K562 (cell line): ENCODE results near the gene MERTK.

ENCODE experiments used
- HNRNPH1 ChIP-seq: fragments of 200-400 bp; formaldehyde crosslinking; optimal IDR thresholded peaks from 2 replicates; pipeline ENCODE3; 2017; ENCODE audit warnings: low read depth, mild to moderate bottlenecking, low read length, moderate library complexity
- MAFK ChIP-seq: IDR thresholded peaks from 2 replicates; pipeline ENCODE4 v1.6.1; 2011; ENCODE audit warnings: low read length, improper control_type of control experiment
- SIN3A ChIP-seq, 2 experiments: fragments of 150-350 bp in 1 of 2; IDR thresholded peaks; 2 replicates each; pipeline ENCODE4 v1.6.1; 2011 to 2016; ENCODE audit warnings: borderline replicate concordance in 2 of 2, low read depth in 2 of 2, low read length in 2 of 2, mild to moderate bottlenecking in 2 of 2, moderate library complexity in 2 of 2; ENCODE audit not compliant: control insufficient read depth in 1 of 2
- ZNF239 ChIP-seq: fragments of 250-450 bp; sonication (Bioruptor Pico); IDR thresholded peaks from 2 replicates; pipeline ENCODE4 v1.4.0; 2020; ENCODE audit warnings: mild to moderate bottlenecking
- TF ChIP-seq, protein P1 (sequence below), 3 experiments: IDR thresholded peaks in 2 of 3; conservative IDR thresholded peaks in 1 of 3; 2 replicates each; pipeline ENCODE4 v1.5.1; 2011 to 2012; ENCODE audit warnings: low read length in 3 of 3, mild to moderate bottlenecking in 3 of 3, control low read depth in 2 of 3, improper control_type of control experiment in 1 of 3, inconsistent platforms in 1 of 3, low read depth in 1 of 3, mixed read lengths in 1 of 3, moderate library complexity in 1 of 3; ENCODE audit not compliant: insufficient read depth in 2 of 3
- TF ChIP-seq, protein P2 (sequence below): sonication (generic); formaldehyde crosslinking; IDR thresholded peaks from 2 replicates; pipeline ENCODE4 v1.8.0; 2022; ENCODE audit warnings: missing genetic modification reagents, mild to moderate bottlenecking, borderline replicate concordance
- TF ChIP-seq, protein P3 (sequence below): fragments of 200-600 bp; sonication (generic); IDR thresholded peaks from one replicate; pipeline ENCODE4 v1.6.1; 2012; ENCODE audit warnings: mild to moderate bottlenecking, low read depth, low read length, inconsistent platforms
- TF ChIP-seq, protein P4 (sequence below): fragments of 450-650 bp; IDR thresholded peaks from 2 replicates; pipeline ENCODE4 v1.6.1; 2016; ENCODE audit warnings: missing biosample characterization, missing genetic modification characterization

DNA sequence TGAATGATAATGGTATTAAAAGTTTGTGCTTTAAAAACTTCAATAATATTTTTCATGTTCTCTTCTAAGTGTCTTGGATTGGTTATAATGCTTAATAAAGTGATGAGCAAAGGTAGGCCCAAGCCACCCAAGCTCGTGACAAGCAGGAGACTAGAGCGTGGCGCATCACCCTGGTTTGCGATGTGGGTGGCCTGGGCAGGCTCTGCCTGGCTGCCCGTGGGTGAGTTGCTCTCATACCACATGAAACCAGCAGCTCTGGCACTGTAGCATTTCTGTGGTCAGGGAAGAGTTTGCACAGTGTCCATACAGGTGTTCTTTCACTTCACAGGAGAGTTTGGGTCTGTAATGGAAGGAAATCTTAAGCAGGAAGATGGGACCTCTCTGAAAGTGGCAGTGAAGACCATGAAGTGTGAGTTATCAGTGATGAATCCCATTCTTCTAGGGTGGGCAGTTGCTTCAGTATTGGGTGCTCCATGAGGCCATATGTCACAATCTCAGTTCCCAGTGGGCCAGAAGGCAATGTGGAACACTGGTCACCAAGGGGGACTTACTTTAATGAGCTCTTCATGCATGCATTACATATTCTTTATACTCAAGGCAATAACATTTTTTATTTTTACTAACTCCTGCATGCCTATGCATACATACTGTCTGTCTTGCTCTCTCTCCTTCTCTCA, 105.3 kb downstream of the MERTK start:
- TF ChIP-seq, protein P1, sequence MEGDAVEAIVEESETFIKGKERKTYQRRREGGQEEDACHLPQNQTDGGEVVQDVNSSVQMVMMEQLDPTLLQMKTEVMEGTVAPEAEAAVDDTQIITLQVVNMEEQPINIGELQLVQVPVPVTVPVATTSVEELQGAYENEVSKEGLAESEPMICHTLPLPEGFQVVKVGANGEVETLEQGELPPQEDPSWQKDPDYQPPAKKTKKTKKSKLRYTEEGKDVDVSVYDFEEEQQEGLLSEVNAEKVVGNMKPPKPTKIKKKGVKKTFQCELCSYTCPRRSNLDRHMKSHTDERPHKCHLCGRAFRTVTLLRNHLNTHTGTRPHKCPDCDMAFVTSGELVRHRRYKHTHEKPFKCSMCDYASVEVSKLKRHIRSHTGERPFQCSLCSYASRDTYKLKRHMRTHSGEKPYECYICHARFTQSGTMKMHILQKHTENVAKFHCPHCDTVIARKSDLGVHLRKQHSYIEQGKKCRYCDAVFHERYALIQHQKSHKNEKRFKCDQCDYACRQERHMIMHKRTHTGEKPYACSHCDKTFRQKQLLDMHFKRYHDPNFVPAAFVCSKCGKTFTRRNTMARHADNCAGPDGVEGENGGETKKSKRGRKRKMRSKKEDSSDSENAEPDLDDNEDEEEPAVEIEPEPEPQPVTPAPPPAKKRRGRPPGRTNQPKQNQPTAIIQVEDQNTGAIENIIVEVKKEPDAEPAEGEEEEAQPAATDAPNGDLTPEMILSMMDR (IDR thresholded peaks at IDR 0.05 in 2 of 3, conservative IDR thresholded peaks at IDR 0.05 in 1 of 3; ENCODE audit: insufficient read depth in 2 of 3, low read depth in 1 of 3, low read length in 3 of 3) = no peak
- no peak for TF ChIP-seq MAFK
- TF ChIP-seq, protein P2, sequence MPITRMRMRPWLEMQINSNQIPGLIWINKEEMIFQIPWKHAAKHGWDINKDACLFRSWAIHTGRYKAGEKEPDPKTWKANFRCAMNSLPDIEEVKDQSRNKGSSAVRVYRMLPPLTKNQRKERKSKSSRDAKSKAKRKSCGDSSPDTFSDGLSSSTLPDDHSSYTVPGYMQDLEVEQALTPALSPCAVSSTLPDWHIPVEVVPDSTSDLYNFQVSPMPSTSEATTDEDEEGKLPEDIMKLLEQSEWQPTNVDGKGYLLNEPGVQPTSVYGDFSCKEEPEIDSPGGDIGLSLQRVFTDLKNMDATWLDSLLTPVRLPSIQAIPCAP (CRISPR knock-in tag) = no peak
- TF ChIP-seq ZNF239 (CRISPR knock-in tag) = no peak
- no peak for TF ChIP-seq SIN3A (IDR thresholded peaks at IDR 0.05; ENCODE audit: borderline replicate concordance in 2 of 2, control insufficient read depth in 1 of 2, low read depth in 2 of 2, low read length in 2 of 2)
- TF ChIP-seq, protein P3, sequence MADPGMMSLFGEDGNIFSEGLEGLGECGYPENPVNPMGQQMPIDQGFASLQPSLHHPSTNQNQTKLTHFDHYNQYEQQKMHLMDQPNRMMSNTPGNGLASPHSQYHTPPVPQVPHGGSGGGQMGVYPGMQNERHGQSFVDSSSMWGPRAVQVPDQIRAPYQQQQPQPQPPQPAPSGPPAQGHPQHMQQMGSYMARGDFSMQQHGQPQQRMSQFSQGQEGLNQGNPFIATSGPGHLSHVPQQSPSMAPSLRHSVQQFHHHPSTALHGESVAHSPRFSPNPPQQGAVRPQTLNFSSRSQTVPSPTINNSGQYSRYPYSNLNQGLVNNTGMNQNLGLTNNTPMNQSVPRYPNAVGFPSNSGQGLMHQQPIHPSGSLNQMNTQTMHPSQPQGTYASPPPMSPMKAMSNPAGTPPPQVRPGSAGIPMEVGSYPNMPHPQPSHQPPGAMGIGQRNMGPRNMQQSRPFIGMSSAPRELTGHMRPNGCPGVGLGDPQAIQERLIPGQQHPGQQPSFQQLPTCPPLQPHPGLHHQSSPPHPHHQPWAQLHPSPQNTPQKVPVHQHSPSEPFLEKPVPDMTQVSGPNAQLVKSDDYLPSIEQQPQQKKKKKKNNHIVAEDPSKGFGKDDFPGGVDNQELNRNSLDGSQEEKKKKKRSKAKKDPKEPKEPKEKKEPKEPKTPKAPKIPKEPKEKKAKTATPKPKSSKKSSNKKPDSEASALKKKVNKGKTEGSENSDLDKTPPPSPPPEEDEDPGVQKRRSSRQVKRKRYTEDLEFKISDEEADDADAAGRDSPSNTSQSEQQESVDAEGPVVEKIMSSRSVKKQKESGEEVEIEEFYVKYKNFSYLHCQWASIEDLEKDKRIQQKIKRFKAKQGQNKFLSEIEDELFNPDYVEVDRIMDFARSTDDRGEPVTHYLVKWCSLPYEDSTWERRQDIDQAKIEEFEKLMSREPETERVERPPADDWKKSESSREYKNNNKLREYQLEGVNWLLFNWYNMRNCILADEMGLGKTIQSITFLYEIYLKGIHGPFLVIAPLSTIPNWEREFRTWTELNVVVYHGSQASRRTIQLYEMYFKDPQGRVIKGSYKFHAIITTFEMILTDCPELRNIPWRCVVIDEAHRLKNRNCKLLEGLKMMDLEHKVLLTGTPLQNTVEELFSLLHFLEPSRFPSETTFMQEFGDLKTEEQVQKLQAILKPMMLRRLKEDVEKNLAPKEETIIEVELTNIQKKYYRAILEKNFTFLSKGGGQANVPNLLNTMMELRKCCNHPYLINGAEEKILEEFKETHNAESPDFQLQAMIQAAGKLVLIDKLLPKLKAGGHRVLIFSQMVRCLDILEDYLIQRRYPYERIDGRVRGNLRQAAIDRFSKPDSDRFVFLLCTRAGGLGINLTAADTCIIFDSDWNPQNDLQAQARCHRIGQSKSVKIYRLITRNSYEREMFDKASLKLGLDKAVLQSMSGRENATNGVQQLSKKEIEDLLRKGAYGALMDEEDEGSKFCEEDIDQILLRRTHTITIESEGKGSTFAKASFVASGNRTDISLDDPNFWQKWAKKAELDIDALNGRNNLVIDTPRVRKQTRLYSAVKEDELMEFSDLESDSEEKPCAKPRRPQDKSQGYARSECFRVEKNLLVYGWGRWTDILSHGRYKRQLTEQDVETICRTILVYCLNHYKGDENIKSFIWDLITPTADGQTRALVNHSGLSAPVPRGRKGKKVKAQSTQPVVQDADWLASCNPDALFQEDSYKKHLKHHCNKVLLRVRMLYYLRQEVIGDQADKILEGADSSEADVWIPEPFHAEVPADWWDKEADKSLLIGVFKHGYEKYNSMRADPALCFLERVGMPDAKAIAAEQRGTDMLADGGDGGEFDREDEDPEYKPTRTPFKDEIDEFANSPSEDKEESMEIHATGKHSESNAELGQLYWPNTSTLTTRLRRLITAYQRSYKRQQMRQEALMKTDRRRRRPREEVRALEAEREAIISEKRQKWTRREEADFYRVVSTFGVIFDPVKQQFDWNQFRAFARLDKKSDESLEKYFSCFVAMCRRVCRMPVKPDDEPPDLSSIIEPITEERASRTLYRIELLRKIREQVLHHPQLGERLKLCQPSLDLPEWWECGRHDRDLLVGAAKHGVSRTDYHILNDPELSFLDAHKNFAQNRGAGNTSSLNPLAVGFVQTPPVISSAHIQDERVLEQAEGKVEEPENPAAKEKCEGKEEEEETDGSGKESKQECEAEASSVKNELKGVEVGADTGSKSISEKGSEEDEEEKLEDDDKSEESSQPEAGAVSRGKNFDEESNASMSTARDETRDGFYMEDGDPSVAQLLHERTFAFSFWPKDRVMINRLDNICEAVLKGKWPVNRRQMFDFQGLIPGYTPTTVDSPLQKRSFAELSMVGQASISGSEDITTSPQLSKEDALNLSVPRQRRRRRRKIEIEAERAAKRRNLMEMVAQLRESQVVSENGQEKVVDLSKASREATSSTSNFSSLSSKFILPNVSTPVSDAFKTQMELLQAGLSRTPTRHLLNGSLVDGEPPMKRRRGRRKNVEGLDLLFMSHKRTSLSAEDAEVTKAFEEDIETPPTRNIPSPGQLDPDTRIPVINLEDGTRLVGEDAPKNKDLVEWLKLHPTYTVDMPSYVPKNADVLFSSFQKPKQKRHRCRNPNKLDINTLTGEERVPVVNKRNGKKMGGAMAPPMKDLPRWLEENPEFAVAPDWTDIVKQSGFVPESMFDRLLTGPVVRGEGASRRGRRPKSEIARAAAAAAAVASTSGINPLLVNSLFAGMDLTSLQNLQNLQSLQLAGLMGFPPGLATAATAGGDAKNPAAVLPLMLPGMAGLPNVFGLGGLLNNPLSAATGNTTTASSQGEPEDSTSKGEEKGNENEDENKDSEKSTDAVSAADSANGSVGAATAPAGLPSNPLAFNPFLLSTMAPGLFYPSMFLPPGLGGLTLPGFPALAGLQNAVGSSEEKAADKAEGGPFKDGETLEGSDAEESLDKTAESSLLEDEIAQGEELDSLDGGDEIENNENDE = no peak
- TF ChIP-seq HNRNPH1 = no peak
- TF ChIP-seq, protein P4, sequence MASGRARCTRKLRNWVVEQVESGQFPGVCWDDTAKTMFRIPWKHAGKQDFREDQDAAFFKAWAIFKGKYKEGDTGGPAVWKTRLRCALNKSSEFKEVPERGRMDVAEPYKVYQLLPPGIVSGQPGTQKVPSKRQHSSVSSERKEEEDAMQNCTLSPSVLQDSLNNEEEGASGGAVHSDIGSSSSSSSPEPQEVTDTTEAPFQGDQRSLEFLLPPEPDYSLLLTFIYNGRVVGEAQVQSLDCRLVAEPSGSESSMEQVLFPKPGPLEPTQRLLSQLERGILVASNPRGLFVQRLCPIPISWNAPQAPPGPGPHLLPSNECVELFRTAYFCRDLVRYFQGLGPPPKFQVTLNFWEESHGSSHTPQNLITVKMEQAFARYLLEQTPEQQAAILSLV (tag) = no peak
